HEK293 (cell line): ENCODE data around the gene RHOV.
A peak's percentile ranks its signal among the peaks of the same experiment; 100 is the strongest.

Experiments used
- CTCF ChIA-PET: fragments of 350-600 bp; formaldehyde crosslinking; extraction: SDS; loops from one replicate; lab custom pipeline; 2021; ENCODE audit warnings: antibody characterized with exemption; lab: Yijun Ruan, JAX
- POLR2A ChIA-PET: fragments of 300-600 bp; formaldehyde crosslinking; extraction: SDS; loops from one replicate; lab custom pipeline; 2020; ENCODE audit warnings: antibody characterized with exemption, inconsistent platforms; lab: Yijun Ruan, JAX
- H3K27ac ChIP-seq: fragments of 200-500 bp; sonication (Bioruptor generic); 2 replicates; pipeline ENCODE4 v1.5.1; 2014; ENCODE audit warnings: low read depth, low read length, control low read depth, inconsistent platforms; ENCODE audit errors: extremely low read depth
- H3K36me3 ChIP-seq, 2 experiments: fragments of 200-500 bp in 1 of 2; sonication (Bioruptor generic) in 1 of 2; 1 replicate in 1 of 2; 2 replicates in 1 of 2; pipeline ENCODE4 v1.5.1; 2014 to 2017; ENCODE audit warnings: inconsistent platforms in 2 of 2, low read length in 2 of 2; ENCODE audit not compliant: control insufficient read depth in 2 of 2, insufficient read depth in 1 of 2
- H3K4me1 ChIP-seq: fragments of 200-500 bp; sonication (Bioruptor generic); 2 replicates; pipeline ENCODE4 v1.5.1; 2014; ENCODE audit warnings: mild to moderate bottlenecking, low read length, inconsistent platforms; ENCODE audit not compliant: control insufficient read depth, insufficient read depth
- H3K4me3 ChIP-seq: 2 replicates; pipeline ENCODE4 v1.5.1; 2011; ENCODE audit warnings: low read depth, mild to moderate bottlenecking, control low read depth, low read length, moderate library complexity
- H3K9me3 ChIP-seq: fragments of 200-500 bp; sonication (Bioruptor generic); 2 replicates; pipeline ENCODE4 v1.5.1; 2014; ENCODE audit warnings: low read depth, low read length, inconsistent platforms; ENCODE audit not compliant: control insufficient read depth, insufficient read depth
- GLIS1 ChIP-seq: fragments of 450-650 bp; formaldehyde crosslinking; IDR thresholded peaks from 2 replicates; pipeline ENCODE4 v1.5.1; 2016; ENCODE audit warnings: missing biosample characterization, missing genetic modification characterization
- GLIS2 ChIP-seq: fragments of 450-650 bp; formaldehyde crosslinking; IDR thresholded peaks from 2 replicates; pipeline ENCODE4 v1.5.1; 2016; ENCODE audit warnings: missing biosample characterization, missing genetic modification characterization
- KLF9 ChIP-seq: fragments of 450-650 bp; formaldehyde crosslinking; IDR thresholded peaks from 2 replicates; pipeline ENCODE4 v1.5.1; 2016; ENCODE audit warnings: missing biosample characterization, missing genetic modification characterization, low read depth
- PRDM4 ChIP-seq: fragments of 450-650 bp; formaldehyde crosslinking; IDR thresholded peaks from 2 replicates; pipeline ENCODE4 v1.5.1; 2017; ENCODE audit warnings: missing biosample characterization, missing genetic modification characterization
- SP2 ChIP-seq: fragments of 450-650 bp; formaldehyde crosslinking; IDR thresholded peaks from 2 replicates; pipeline ENCODE4 v1.5.1; 2016; ENCODE audit warnings: missing biosample characterization, missing genetic modification characterization
- ZFHX2 ChIP-seq: fragments of 450-650 bp; formaldehyde crosslinking; conservative IDR thresholded peaks from 2 replicates; pipeline ENCODE4 v1.5.1; 2016; ENCODE audit warnings: missing biosample characterization, missing genetic modification characterization
- ZFP41 ChIP-seq: fragments of 450-650 bp; formaldehyde crosslinking; IDR thresholded peaks from 2 replicates; pipeline ENCODE4 v1.5.1; 2016; ENCODE audit warnings: missing biosample characterization, missing genetic modification characterization, borderline replicate concordance
- ZNF248 ChIP-seq: fragments of 450-650 bp; formaldehyde crosslinking; IDR thresholded peaks from 2 replicates; pipeline ENCODE4 v1.5.1; 2017; ENCODE audit warnings: missing biosample characterization, missing genetic modification characterization
- ZNF394 ChIP-seq: fragments of 450-650 bp; formaldehyde crosslinking; IDR thresholded peaks from 2 replicates; pipeline ENCODE4 v1.5.1; 2016; ENCODE audit warnings: missing biosample characterization, missing genetic modification characterization, mild to moderate bottlenecking, moderate library complexity, borderline replicate concordance
- ZNF426 ChIP-seq: fragments of 450-650 bp; formaldehyde crosslinking; IDR thresholded peaks from 2 replicates; pipeline ENCODE4 v1.5.1; 2017; ENCODE audit warnings: missing biosample characterization, missing genetic modification characterization, mild to moderate bottlenecking, inconsistent platforms, moderate library complexity
- ZNF571 ChIP-seq: fragments of 450-650 bp; formaldehyde crosslinking; IDR thresholded peaks from 2 replicates; pipeline ENCODE4 v1.5.0; 2017; ENCODE audit warnings: missing biosample characterization, missing genetic modification characterization
- ZNF785 ChIP-seq: fragments of 450-650 bp; formaldehyde crosslinking; IDR thresholded peaks from 2 replicates; pipeline ENCODE4 v1.5.1; 2016; ENCODE audit warnings: missing biosample characterization, missing genetic modification characterization
- ZNF830 ChIP-seq: fragments of 450-650 bp; IDR thresholded peaks from 2 replicates; pipeline ENCODE4 v1.5.0; 2018; ENCODE audit warnings: missing biosample characterization, missing genetic modification characterization, low read depth, mild to moderate bottlenecking, moderate library complexity
- TF ChIP-seq, protein P1 (sequence below): fragments of 450-650 bp; formaldehyde crosslinking; IDR thresholded peaks from 2 replicates; pipeline ENCODE4 v1.5.1; 2017; ENCODE audit warnings: missing biosample characterization, mild to moderate bottlenecking, missing genetic modification characterization, moderate library complexity
- TF ChIP-seq, protein P2 (sequence below): fragments of 450-650 bp; formaldehyde crosslinking; IDR thresholded peaks from 2 replicates; pipeline ENCODE4 v1.5.1; 2017; ENCODE audit warnings: missing biosample characterization, missing genetic modification characterization
- TF ChIP-seq, protein P3 (sequence below): fragments of 450-650 bp; formaldehyde crosslinking; IDR thresholded peaks from 2 replicates; pipeline ENCODE4 v1.5.1; 2017; ENCODE audit warnings: missing biosample characterization, missing genetic modification characterization
- TF ChIP-seq, protein P4 (sequence below): sonication (generic); formaldehyde crosslinking; IDR thresholded peaks from 2 replicates; pipeline ENCODE4 v1.8.1; 2022; ENCODE audit warnings: mild to moderate bottlenecking, moderate library complexity, missing genetic modification reagents

RHOV gene

GRCh38 chr15:40906991-40907802 lies 33.2 kb upstream of the RHOV start:
- Histone ChIP-seq H3K27ac (0 out of 2 replicates have a peak overlapping the region, but pooled peaks have one; percentile 37), H3K36me3 (peaks cover 0 to 24% of the 10 kb centered on the region in 2 experiments; a peak in 1 of 3 replicates), H3K4me1 (peaks cover 2% of the 10 kb centered on the region; the same call in 1 of the 2 replicates), H3K9me3 (no peaks in the 10 kb centered on the region), H3K4me3 (peak overlapping the region; percentile 30; the same call in 1 of the 2 replicates)
- ChIA-PET CTCF (interaction anchor here (0.5 to 7.1 kb wide), 12 partner anchors 16 to 402 kb away, joined by 3 to 71 read pairs (median 4); partner anchors contain the start of gene DLL4), POLR2A (interaction anchor here (1.4 kb wide), 1 partner anchor 46 kb away, joined by 4 read pairs; the partner anchor contains the start of gene CHAC1)
- TF ChIP-seq ZNF248 (no peak), SP2 (tag by site-specific recombination) (peak; percentile 34), ZNF785 (tag by site-specific recombination) (no peak), PRDM4 (tag by site-specific recombination) (no peak), ZFP41 (tag by site-specific recombination) (no peak), ZNF571 (tag by site-specific recombination) (no peak), ZNF426 (tag by site-specific recombination) (no peak), ZFHX2 (peak; percentile 42)
- TF ChIP-seq, protein P1, sequence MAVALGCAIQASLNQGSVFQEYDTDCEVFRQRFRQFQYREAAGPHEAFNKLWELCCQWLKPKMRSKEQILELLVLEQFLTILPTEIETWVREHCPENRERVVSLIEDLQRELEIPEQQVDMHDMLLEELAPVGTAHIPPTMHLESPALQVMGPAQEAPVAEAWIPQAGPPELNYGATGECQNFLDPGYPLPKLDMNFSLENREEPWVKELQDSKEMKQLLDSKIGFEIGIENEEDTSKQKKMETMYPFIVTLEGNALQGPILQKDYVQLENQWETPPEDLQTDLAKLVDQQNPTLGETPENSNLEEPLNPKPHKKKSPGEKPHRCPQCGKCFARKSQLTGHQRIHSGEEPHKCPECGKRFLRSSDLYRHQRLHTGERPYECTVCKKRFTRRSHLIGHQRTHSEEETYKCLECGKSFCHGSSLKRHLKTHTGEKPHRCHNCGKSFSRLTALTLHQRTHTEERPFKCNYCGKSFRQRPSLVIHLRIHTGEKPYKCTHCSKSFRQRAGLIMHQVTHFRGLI (tag by site-specific recombination) = peak; percentile 87
- TF ChIP-seq, protein P2, sequence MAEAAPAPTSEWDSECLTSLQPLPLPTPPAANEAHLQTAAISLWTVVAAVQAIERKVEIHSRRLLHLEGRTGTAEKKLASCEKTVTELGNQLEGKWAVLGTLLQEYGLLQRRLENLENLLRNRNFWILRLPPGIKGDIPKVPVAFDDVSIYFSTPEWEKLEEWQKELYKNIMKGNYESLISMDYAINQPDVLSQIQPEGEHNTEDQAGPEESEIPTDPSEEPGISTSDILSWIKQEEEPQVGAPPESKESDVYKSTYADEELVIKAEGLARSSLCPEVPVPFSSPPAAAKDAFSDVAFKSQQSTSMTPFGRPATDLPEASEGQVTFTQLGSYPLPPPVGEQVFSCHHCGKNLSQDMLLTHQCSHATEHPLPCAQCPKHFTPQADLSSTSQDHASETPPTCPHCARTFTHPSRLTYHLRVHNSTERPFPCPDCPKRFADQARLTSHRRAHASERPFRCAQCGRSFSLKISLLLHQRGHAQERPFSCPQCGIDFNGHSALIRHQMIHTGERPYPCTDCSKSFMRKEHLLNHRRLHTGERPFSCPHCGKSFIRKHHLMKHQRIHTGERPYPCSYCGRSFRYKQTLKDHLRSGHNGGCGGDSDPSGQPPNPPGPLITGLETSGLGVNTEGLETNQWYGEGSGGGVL (tag by site-specific recombination) = peak; percentile 45; the same call in 1 of the 2 replicates

- Histone ChIP-seq H3K36me3 (peaks cover 0 to 24% of the 10 kb centered on the region in 2 experiments; a peak in 1 of 3 replicates), H3K4me1 (peaks cover 2% of the 10 kb centered on the region; the same call in 1 of the 2 replicates), H3K9me3 (no peaks in the 10 kb centered on the region), H3K4me3 (peak overlapping the region; percentile 30), H3K27ac (0 out of 2 replicates have a peak overlapping the region, but pooled peaks have one; percentile 37)
- ChIA-PET POLR2A (interaction anchor here (0.9 to 1.7 kb wide), 7 partner anchors 15 to 282 kb away, joined by 3 to 11 read pairs (median 4); partner anchors contain the start of genes CHAC1 and DLL4), CTCF (interaction anchor here (0.5 to 7.1 kb wide), 26 partner anchors 9 to 651 kb away, joined by 3 to 71 read pairs (median 4); partner anchors contain the start of genes DLL4, DNAJC17, NUSAP1 and OIP5)
- TF ChIP-seq ZNF248 = no peak
- TF ChIP-seq, protein P3, sequence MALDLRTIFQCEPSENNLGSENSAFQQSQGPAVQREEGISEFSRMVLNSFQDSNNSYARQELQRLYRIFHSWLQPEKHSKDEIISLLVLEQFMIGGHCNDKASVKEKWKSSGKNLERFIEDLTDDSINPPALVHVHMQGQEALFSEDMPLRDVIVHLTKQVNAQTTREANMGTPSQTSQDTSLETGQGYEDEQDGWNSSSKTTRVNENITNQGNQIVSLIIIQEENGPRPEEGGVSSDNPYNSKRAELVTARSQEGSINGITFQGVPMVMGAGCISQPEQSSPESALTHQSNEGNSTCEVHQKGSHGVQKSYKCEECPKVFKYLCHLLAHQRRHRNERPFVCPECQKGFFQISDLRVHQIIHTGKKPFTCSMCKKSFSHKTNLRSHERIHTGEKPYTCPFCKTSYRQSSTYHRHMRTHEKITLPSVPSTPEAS (tag by site-specific recombination) = no peak
- peak; percentile 98 for TF ChIP-seq KLF9 (tag by site-specific recombination)
- TF ChIP-seq GLIS2 (tag by site-specific recombination) = peak; percentile 96
- peak; percentile 82; the same call in 1 of the 2 replicates for TF ChIP-seq ZNF394 (tag by site-specific recombination)
- TF ChIP-seq GLIS1 (tag by site-specific recombination) = peak; percentile 84
- no peak for TF ChIP-seq ZNF830 (tag by site-specific recombination)
- TF ChIP-seq, protein P4, sequence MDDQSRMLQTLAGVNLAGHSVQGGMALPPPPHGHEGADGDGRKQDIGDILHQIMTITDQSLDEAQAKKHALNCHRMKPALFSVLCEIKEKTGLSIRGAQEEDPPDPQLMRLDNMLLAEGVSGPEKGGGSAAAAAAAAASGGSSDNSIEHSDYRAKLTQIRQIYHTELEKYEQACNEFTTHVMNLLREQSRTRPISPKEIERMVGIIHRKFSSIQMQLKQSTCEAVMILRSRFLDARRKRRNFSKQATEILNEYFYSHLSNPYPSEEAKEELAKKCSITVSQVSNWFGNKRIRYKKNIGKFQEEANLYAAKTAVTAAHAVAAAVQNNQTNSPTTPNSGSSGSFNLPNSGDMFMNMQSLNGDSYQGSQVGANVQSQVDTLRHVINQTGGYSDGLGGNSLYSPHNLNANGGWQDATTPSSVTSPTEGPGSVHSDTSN (CRISPR knock-in tag) = peak; percentile 36; the same call in 1 of the 2 replicates
- TF ChIP-seq ZFP41 (tag by site-specific recombination) = no peak
Observed at GRCh38 chr15:40906091-40906990, 32.3 kb upstream of the RHOV start.
